ENCODE data around the gene STRA8. TPM values are rescaled to one million over a fixed set of nuclear protein-coding genes. Genes with fewer than 3 reads are reported as not detected.

Gene STRA8
- total RNA-seq, 2 experiments from 2014 or later: not detected

- no peak for DNase-seq
- Mint-ChIP-seq H3K27me3 (ENCODE audit: low read depth) (no peaks in the 10 kb centered on the region), H3K9me3 (no peaks in the 10 kb centered on the region), H3K27ac (no peak overlapping the region), H3K36me3 (ENCODE audit: low read depth) (no peaks in the 10 kb centered on the region), H3K4me1 (ENCODE audit: low read depth) (no peaks in the 10 kb centered on the region), H3K4me3 (no peak overlapping the region)
- CTCF ChIA-PET: interaction anchor here (0.9 kb wide), 1 partner anchor 10 kb away, joined by 5 read pairs; no protein-coding TSS in a partner anchor
- intact Hi-C loops (cut with micrococcal nuclease): no loop called here
Observed at GRCh38 chr7:135245226-135246190, 11.9 kb downstream of the STRA8 start.

- no peak overlapping the region for H3K4me3 Mint-ChIP-seq
- peaks cover 4% of the 10 kb centered on the region for H3K4me1 Mint-ChIP-seq (ENCODE audit: low read depth)
- no peaks in the 10 kb centered on the region for H3K36me3 Mint-ChIP-seq (ENCODE audit: low read depth)
- CTCF ChIA-PET: no interaction called here
- no peaks in the 10 kb centered on the region for H3K27me3 Mint-ChIP-seq (ENCODE audit: low read depth)
- no peak for DNase-seq
- no peak overlapping the region for H3K27ac Mint-ChIP-seq
- intact Hi-C loops (cut with micrococcal nuclease): no loop called here
- no peaks in the 10 kb centered on the region for H3K9me3 Mint-ChIP-seq
Observed at GRCh38 chr7:135246191-135246825, 12.7 kb downstream of the STRA8 start.

- no peak for DNase-seq
- no peaks in the 10 kb centered on the region for H3K36me3 Mint-ChIP-seq (ENCODE audit: low read depth)
- H3K4me3 Mint-ChIP-seq: no peak overlapping the region
- no peaks in the 10 kb centered on the region for H3K27me3 Mint-ChIP-seq (ENCODE audit: low read depth)
- intact Hi-C loops (cut with micrococcal nuclease): no loop called here
- CTCF ChIA-PET: interaction anchor here (0.9 kb wide), 1 partner anchor 13 kb away, joined by 4 read pairs; no protein-coding TSS in a partner anchor
- no peaks in the 10 kb centered on the region for H3K9me3 Mint-ChIP-seq
- H3K4me1 Mint-ChIP-seq (ENCODE audit: low read depth): peaks cover 15% of the 10 kb centered on the region
- no peak overlapping the region for H3K27ac Mint-ChIP-seq
Observed at GRCh38 chr7:135247746-135248471, 14.3 kb downstream of the STRA8 start.

GRCh38 chr7:135248546-135248945 is 14.9 kb downstream of the STRA8 start:
- H3K27ac Mint-ChIP-seq: no peak overlapping the region
- no peaks in the 10 kb centered on the region for H3K36me3 Mint-ChIP-seq (ENCODE audit: low read depth)
- CTCF ChIA-PET: no interaction called here
- H3K27me3 Mint-ChIP-seq (ENCODE audit: low read depth): no peaks in the 10 kb centered on the region
- no peaks in the 10 kb centered on the region for H3K9me3 Mint-ChIP-seq
- H3K4me3 Mint-ChIP-seq: no peak overlapping the region
- H3K4me1 Mint-ChIP-seq (ENCODE audit: low read depth): peaks cover 15% of the 10 kb centered on the region
- DNase-seq: no peak
- intact Hi-C loops (cut with micrococcal nuclease): no loop called here

- peak overlapping the region; percentile 34 for H3K27ac Mint-ChIP-seq
Observed at GRCh38 chr7:135251496-135252391, 18.1 kb downstream of the STRA8 start.

GRCh38 chr7:135253851-135254771 is 20.5 kb downstream of the STRA8 start:
- intact Hi-C loops (cut with micrococcal nuclease): no loop called here
- CTCF ChIA-PET: interaction anchor here (0.5 to 1.8 kb wide), 4 partner anchors 9 to 720 kb away, joined by 3 to 7 read pairs (median 5); no protein-coding TSS in a partner anchor
- Mint-ChIP-seq H3K4me1 (ENCODE audit: low read depth) (peaks cover 18% of the 10 kb centered on the region), H3K4me3 (no peak overlapping the region), H3K9me3 (no peaks in the 10 kb centered on the region), H3K27me3 (ENCODE audit: low read depth) (no peaks in the 10 kb centered on the region), H3K27ac (no peak overlapping the region), H3K36me3 (ENCODE audit: low read depth) (no peaks in the 10 kb centered on the region)
- no peak for DNase-seq

More at GRCh38 chr7:135251496-135252391, 18.1 kb downstream of the STRA8 start:
- Mint-ChIP-seq H3K27me3 (ENCODE audit: low read depth) (no peaks in the 10 kb centered on the region), H3K4me1 (ENCODE audit: low read depth) (peaks cover 18% of the 10 kb centered on the region), H3K9me3 (no peaks in the 10 kb centered on the region), H3K4me3 (no peak overlapping the region), H3K36me3 (ENCODE audit: low read depth) (no peaks in the 10 kb centered on the region)
- CTCF ChIA-PET: interaction anchor here (1.3 kb wide), 1 partner anchor 23 kb away, joined by 3 read pairs; no protein-coding TSS in a partner anchor
- DNase-seq: peak; percentile 48
- intact Hi-C loops (cut with micrococcal nuclease): loop anchor here (1.0 kb wide), 1 partner anchor 40 kb away; the partner anchor contains the start of gene WDR91

- DNase-seq: no peak
- Mint-ChIP-seq H3K4me1 (ENCODE audit: low read depth) (peaks cover 3% of the 10 kb centered on the region), H3K36me3 (ENCODE audit: low read depth) (peaks cover 2% of the 10 kb centered on the region), H3K9me3 (peaks cover 2% of the 10 kb centered on the region), H3K27me3 (ENCODE audit: low read depth) (peaks cover 2% of the 10 kb centered on the region), H3K4me3 (no peak overlapping the region), H3K27ac (no peak overlapping the region)
- CTCF ChIA-PET: no interaction called here
- intact Hi-C loops (cut with micrococcal nuclease): no loop called here
Observed at GRCh38 chr7:135257790-135258189, 24.2 kb downstream of the STRA8 start.

GRCh38 chr7:135258585-135258984 is 24.9 kb downstream of the STRA8 start:
- DNase-seq: no peak

GRCh38 chr7:135259702-135260101 is 26.1 kb downstream of the STRA8 start:
- peaks cover 2% of the 10 kb centered on the region for H3K27me3 Mint-ChIP-seq (ENCODE audit: low read depth)
- H3K4me1 Mint-ChIP-seq (ENCODE audit: low read depth): no peaks in the 10 kb centered on the region
- no peak for DNase-seq
- CTCF ChIA-PET: interaction anchor here (0.5 to 4.1 kb wide), 3 partner anchors 15 to 21 kb away, joined by 3 to 33 read pairs (median 7); no protein-coding TSS in a partner anchor
- H3K27ac Mint-ChIP-seq: no peak overlapping the region
- intact Hi-C loops (cut with micrococcal nuclease): no loop called here
- H3K9me3 Mint-ChIP-seq: peaks cover 9% of the 10 kb centered on the region
- H3K36me3 Mint-ChIP-seq (ENCODE audit: low read depth): peaks cover 2% of the 10 kb centered on the region
- no peak overlapping the region for H3K4me3 Mint-ChIP-seq

More at GRCh38 chr7:135258585-135258984, 24.9 kb downstream of the STRA8 start:
- no peak overlapping the region for H3K27ac Mint-ChIP-seq
- H3K36me3 Mint-ChIP-seq (ENCODE audit: low read depth): peaks cover 2% of the 10 kb centered on the region
- intact Hi-C loops (cut with micrococcal nuclease): no loop called here
- peaks cover 3% of the 10 kb centered on the region for H3K4me1 Mint-ChIP-seq (ENCODE audit: low read depth)
- H3K4me3 Mint-ChIP-seq: no peak overlapping the region
- peaks cover 5% of the 10 kb centered on the region for H3K9me3 Mint-ChIP-seq
- peaks cover 2% of the 10 kb centered on the region for H3K27me3 Mint-ChIP-seq (ENCODE audit: low read depth)
- CTCF ChIA-PET: no interaction called here

- Mint-ChIP-seq H3K9me3 (peaks cover 10% of the 10 kb centered on the region), H3K27ac (no peak overlapping the region), H3K27me3 (ENCODE audit: low read depth) (peaks cover 2% of the 10 kb centered on the region), H3K36me3 (ENCODE audit: low read depth) (peaks cover 2% of the 10 kb centered on the region), H3K4me3 (no peak overlapping the region), H3K4me1 (ENCODE audit: low read depth) (no peaks in the 10 kb centered on the region)
- CTCF ChIA-PET: interaction anchor here (0.7 to 4.1 kb wide), 3 partner anchors 14 to 22 kb away, joined by 3 to 33 read pairs (median 7); no protein-coding TSS in a partner anchor
- intact Hi-C loops (cut with micrococcal nuclease): no loop called here
- no peak for DNase-seq
Observed at GRCh38 chr7:135260470-135260869, 26.8 kb downstream of the STRA8 start.

Measured in activated naive CD4-positive, alpha-beta T cell treated with anti-CD3 and anti-CD28 coated beads for 36 hours (primary cell).